H1 (cell line): ENCODE data around the gene PSPC1. TPM values are rescaled to one million over a fixed set of nuclear protein-coding genes. Genes with fewer than 3 reads are reported as not detected.
"Not testable (repeated sequence)": the region's sequence is repeated elsewhere in the genome, so short reads cannot be mapped to it uniquely, and the experiment has no call there.

ENCODE experiments used
- CTCF ChIA-PET: fragments of 300-600 bp; sonication (Branson Sonifier 250); formaldehyde crosslinking; loops from one replicate; lab custom pipeline; 2021; ENCODE audit not compliant: partially characterized antibody; lab: Charles Lee
- POLR2A ChIA-PET: fragments of 300-600 bp; sonication (Branson Sonifier 250); formaldehyde crosslinking; loops from one replicate; lab custom pipeline; 2021; ENCODE audit warnings: inconsistent platforms; ENCODE audit not compliant: partially characterized antibody; lab: Charles Lee
- DNase-seq, 2 experiments: peaks; one replicate each; pipeline versions ENCODE4 v3.0.0 to v3.0.0-alpha.2; 2010 to 2022; ENCODE audit warnings: low spot score in 2 of 2, low read depth in 1 of 2, mixed read lengths in 1 of 2
- FAIRE-seq: peaks from 2 replicates; lab custom pipeline; 2011; peaks lifted over from hg19 to GRCh38; lab: Jason Lieb, UNC
- H2AFZ ChIP-seq: 2 replicates; pipeline ENCODE4 v1.8.1; 2012; ENCODE audit warnings: low read length, inconsistent platforms
- H2AK5ac ChIP-seq: 2 replicates; pipeline ENCODE4 v1.6.1; 2013; ENCODE audit warnings: low read depth, low read length
- H2BK120ac ChIP-seq: replicated peaks from 2 replicates; pipeline ENCODE3; 2013; ENCODE audit warnings: low read depth, low read length, inconsistent platforms
- H2BK12ac ChIP-seq: 2 replicates; pipeline ENCODE4 v1.6.1; 2013; ENCODE audit warnings: low read depth, low read length
- H2BK15ac ChIP-seq: 2 replicates; pipeline ENCODE4 v1.6.1; 2013; ENCODE audit warnings: low read length
- H2BK20ac ChIP-seq: 2 replicates; pipeline ENCODE4 v1.6.1; 2013; ENCODE audit warnings: low read length
- H2BK5ac ChIP-seq: 2 replicates; pipeline ENCODE4 v1.6.1; 2013; ENCODE audit warnings: low read depth, low read length
- H3K14ac ChIP-seq: 2 replicates; pipeline ENCODE4 v1.6.1; 2013; ENCODE audit warnings: inconsistent platforms; ENCODE audit not compliant: insufficient read length
- H3K18ac ChIP-seq: 2 replicates; pipeline ENCODE4 v1.6.1; 2013; ENCODE audit warnings: low read length; ENCODE audit errors: extremely low read depth
- H3K23ac ChIP-seq: 2 replicates; pipeline ENCODE4 v1.6.1; 2013; ENCODE audit warnings: inconsistent platforms; ENCODE audit not compliant: insufficient read length
- H3K23me2 ChIP-seq: 2 replicates; pipeline ENCODE4 v1.6.1; 2013; ENCODE audit warnings: low read depth, low read length
- H3K27ac ChIP-seq: 2 replicates; pipeline ENCODE4 v1.6.1; 2011; ENCODE audit warnings: low read depth, low read length, inconsistent platforms
- H3K27me3 ChIP-seq, 4 experiments: replicated peaks in 1 of 4; 1 replicate in 1 of 4; 2 replicates in 3 of 4; pipeline versions ENCODE4 v1.6.1 to v1.8.1; 2011 to 2013; ENCODE audit warnings: low read length in 3 of 4, mild to moderate bottlenecking in 3 of 4, inconsistent platforms in 2 of 4, mixed read lengths in 2 of 4, moderate library complexity in 1 of 4; ENCODE audit not compliant: control insufficient read depth in 3 of 4, insufficient read depth in 3 of 4; ENCODE audit errors: extremely low read depth in 1 of 4
- H3K36me3 ChIP-seq, 4 experiments: 2 replicates each; pipeline versions ENCODE4 v1.6.1 to v1.8.1; 2011 to 2013; ENCODE audit warnings: mild to moderate bottlenecking in 4 of 4, low read length in 3 of 4, moderate library complexity in 2 of 4, control low read depth in 1 of 4, inconsistent platforms in 1 of 4; ENCODE audit not compliant: insufficient read depth in 4 of 4, control insufficient read depth in 2 of 4
- H3K4ac ChIP-seq: replicated peaks from 2 replicates; pipeline ENCODE3; 2013; ENCODE audit warnings: low read length, low read depth, mixed read lengths, inconsistent platforms; ENCODE audit not compliant: insufficient read length
- H3K4me1 ChIP-seq, 4 experiments: replicated peaks in 1 of 4; 1 replicate in 1 of 4; 2 replicates in 3 of 4; pipeline versions ENCODE4 v1.6.1 to v1.8.1; 2011 to 2013; ENCODE audit warnings: low read length in 3 of 4, inconsistent platforms in 2 of 4, mixed read lengths in 1 of 4; ENCODE audit not compliant: insufficient read depth in 4 of 4, control insufficient read depth in 3 of 4
- H3K4me2 ChIP-seq, 2 experiments: 2 replicates each; pipeline versions ENCODE4 v1.6.1 to v1.8.1; 2011 to 2013; ENCODE audit warnings: low read depth in 2 of 2, low read length in 2 of 2, control low read depth in 1 of 2, inconsistent platforms in 1 of 2, mild to moderate bottlenecking in 1 of 2; ENCODE audit not compliant: insufficient read depth in 1 of 2
- H3K4me3 ChIP-seq, 4 experiments: fragments of 200-600, 300-600 bp in 1 of 4; sonication (generic), shearing (Covaris generic), sonication (Bioruptor Twin) in 1 of 4; 2 replicates each; pipeline versions ENCODE4 v1.5.1 to v1.8.1; 2011 to 2016; ENCODE audit warnings: low read length in 4 of 4, low read depth in 3 of 4, control low read depth in 2 of 4, inconsistent platforms in 2 of 4, mild to moderate bottlenecking in 2 of 4, mixed read lengths in 1 of 4, moderate library complexity in 1 of 4; ENCODE audit not compliant: insufficient read depth in 2 of 4; ENCODE audit errors: extremely low read depth in 1 of 4
- H3K56ac ChIP-seq: replicated peaks from 2 replicates; pipeline ENCODE3; 2013; ENCODE audit warnings: low read depth, mild to moderate bottlenecking, mixed read lengths, low read length, inconsistent platforms; ENCODE audit not compliant: insufficient read length
- H3K79me1 ChIP-seq: 2 replicates; pipeline ENCODE4 v1.6.1; 2013; ENCODE audit warnings: low read depth, low read length, control low read depth
- H3K79me2 ChIP-seq, 2 experiments: 2 replicates each; pipeline versions ENCODE4 v1.6.1 to v1.8.1; 2012 to 2013; ENCODE audit warnings: low read length in 2 of 2, mild to moderate bottlenecking in 2 of 2, inconsistent platforms in 1 of 2; ENCODE audit not compliant: insufficient read depth in 2 of 2, control insufficient read depth in 1 of 2
- H3K9ac ChIP-seq, 4 experiments: replicated peaks in 1 of 4; 1 replicate in 1 of 4; 2 replicates in 3 of 4; pipeline versions ENCODE4 v1.6.1 to v1.8.1; 2011 to 2013; ENCODE audit warnings: low read depth in 3 of 4, low read length in 3 of 4, control low read depth in 2 of 4, mild to moderate bottlenecking in 2 of 4, moderate library complexity in 2 of 4, inconsistent platforms in 1 of 4; ENCODE audit errors: extremely low read depth in 1 of 4
- H3K9me3 ChIP-seq, 2 experiments: 2 replicates each; pipeline versions ENCODE4 v1.6.1 to v1.8.1; 2012 to 2013; ENCODE audit warnings: mild to moderate bottlenecking in 2 of 2, moderate library complexity in 2 of 2, control low read depth in 1 of 2, inconsistent platforms in 1 of 2, low read depth in 1 of 2, low read length in 1 of 2, mixed read lengths in 1 of 2; ENCODE audit not compliant: insufficient read depth in 2 of 2
- H4K20me1 ChIP-seq, 2 experiments: replicated peaks in 1 of 2; 2 replicates each; pipeline versions ENCODE3 to v1.8.1; 2011 to 2013; ENCODE audit warnings: inconsistent platforms in 2 of 2, low read length in 2 of 2, mild to moderate bottlenecking in 1 of 2; ENCODE audit not compliant: insufficient read depth in 2 of 2, control insufficient read depth in 1 of 2
- H4K5ac ChIP-seq: 2 replicates; pipeline ENCODE4 v1.6.1; 2013; ENCODE audit warnings: low read length, low read depth, mixed read lengths, inconsistent platforms; ENCODE audit not compliant: insufficient read length
- H4K8ac ChIP-seq: 2 replicates; pipeline ENCODE4 v1.8.0; 2013; ENCODE audit warnings: mild to moderate bottlenecking, moderate library complexity, low read length, inconsistent platforms; ENCODE audit not compliant: insufficient read depth; ENCODE audit errors: extremely low read depth
- H4K91ac ChIP-seq: replicated peaks from 2 replicates; pipeline ENCODE3; 2013; ENCODE audit warnings: low read length, mixed read lengths, inconsistent platforms; ENCODE audit not compliant: insufficient read length
- WGBS, 2 experiments: shearing (Covaris generic) in 1 of 2; methylation state at CpG; one replicate each; pipeline versions ENCODE4 v1.1.6 to v1.1.7; 2013 to 2015; ENCODE audit warnings: low lambda C conversion rate in 2 of 2, mixed read lengths in 2 of 2, inconsistent platforms in 1 of 2, low coverage in 1 of 2, missing lambda C conversion rate in 1 of 2; ENCODE audit not compliant: insufficient replicate concordance in 2 of 2, insufficient coverage in 1 of 2, insufficient read length in 1 of 2; ENCODE audit errors: extremely low coverage in 1 of 2, missing lambda C conversion rate in 1 of 2; 5-methylcytosine and 5-hydroxymethylcytosine counted together
- polyA plus RNA-seq, 7 experiments: library from polyadenylated mRNA; depleted of rRNA in 3 of 7; stranded (reverse) in 5 of 7; unstranded in 2 of 7; fragments of >200 nt in 5 of 7; fragments of 200-250 nt in 2 of 7; gene quantifications; 1 replicate in 5 of 7; 2 replicates in 1 of 7; 4 replicates in 1 of 7; pipeline versions ENCODE4 v1.2.1 to v1.2.3, GENCODE V29; 2011 to 2013; ENCODE audit warnings: missing spikeins in 2 of 7, mixed read lengths in 2 of 7
- total RNA-seq: library from RNA; stranded (reverse); fragmentation: NEBNext Ultra II Directional; extraction: Animal tissue kit (Norgen Biotek cat#: 25700); gene quantifications from 2 replicates; pipeline ENCODE4 v1.2.1, GENCODE V29; 2021

PSPC1 gene
- total and polyA plus RNA-seq, 2 of the 8 experiments (the other 6 are each of a cell fraction or from before 2014, with no cell fraction given) = 53.4 to 97.4 TPM

- H3K18ac ChIP-seq, FAIRE-seq, H3K4me1 ChIP-seq, H3K23ac ChIP-seq, H3K14ac ChIP-seq, H3K79me1 ChIP-seq, H2AFZ ChIP-seq, H3K4me2 ChIP-seq, H3K4ac ChIP-seq, H2BK5ac ChIP-seq, H3K23me2 ChIP-seq, H4K5ac ChIP-seq, H3K36me3 ChIP-seq, H3K27me3 ChIP-seq, H2BK120ac ChIP-seq, H2BK20ac ChIP-seq, H2BK12ac ChIP-seq, DNase-seq, H3K9me3 ChIP-seq, H2AK5ac ChIP-seq, POLR2A ChIA-PET, H3K56ac ChIP-seq, H4K91ac ChIP-seq, H4K8ac ChIP-seq, H4K20me1 ChIP-seq, H3K4me3 ChIP-seq, CTCF ChIA-PET, H2BK15ac ChIP-seq, H3K9ac ChIP-seq, H3K27ac ChIP-seq: not testable (repeated sequence)
- WGBS, 2 experiments = 86% methylated on average over 6 of the region's 6 CpGs; no CpG with 5 or more reads in 1 of the 2 experiments
- peaks cover 0 to 12% of the 10 kb centered on the region in 2 experiments; a peak in 2 of 4 replicates for H3K79me2 ChIP-seq
Observed at GRCh38 chr13:19704256-19704655, 78.5 kb downstream of the PSPC1 start.

- H3K27ac ChIP-seq, H3K14ac ChIP-seq, H3K79me1 ChIP-seq, H2BK12ac ChIP-seq, H3K18ac ChIP-seq, H2AFZ ChIP-seq, H2BK15ac ChIP-seq, H4K20me1 ChIP-seq, H3K79me2 ChIP-seq, H3K23me2 ChIP-seq, H3K4me1 ChIP-seq, H3K23ac ChIP-seq, H3K4me3 ChIP-seq, H3K36me3 ChIP-seq, H3K56ac ChIP-seq, H2BK120ac ChIP-seq, H2BK5ac ChIP-seq, H3K9ac ChIP-seq, H2AK5ac ChIP-seq, H3K9me3 ChIP-seq, H3K4me2 ChIP-seq, H3K27me3 ChIP-seq, H4K5ac ChIP-seq, H3K4ac ChIP-seq, H4K8ac ChIP-seq, H2BK20ac ChIP-seq, H4K91ac ChIP-seq, DNase-seq, POLR2A ChIA-PET: not testable (repeated sequence)
- CTCF ChIA-PET = interaction anchor here (0.5 kb wide), 1 partner anchor 115 kb away, joined by 3 read pairs; no protein-coding TSS in a partner anchor
- FAIRE-seq = peak; percentile 66
Observed at GRCh38 chr13:19701619-19702018, 81.1 kb downstream of the PSPC1 start.
